ENCODE results near the gene UBL4B.

DNA sequence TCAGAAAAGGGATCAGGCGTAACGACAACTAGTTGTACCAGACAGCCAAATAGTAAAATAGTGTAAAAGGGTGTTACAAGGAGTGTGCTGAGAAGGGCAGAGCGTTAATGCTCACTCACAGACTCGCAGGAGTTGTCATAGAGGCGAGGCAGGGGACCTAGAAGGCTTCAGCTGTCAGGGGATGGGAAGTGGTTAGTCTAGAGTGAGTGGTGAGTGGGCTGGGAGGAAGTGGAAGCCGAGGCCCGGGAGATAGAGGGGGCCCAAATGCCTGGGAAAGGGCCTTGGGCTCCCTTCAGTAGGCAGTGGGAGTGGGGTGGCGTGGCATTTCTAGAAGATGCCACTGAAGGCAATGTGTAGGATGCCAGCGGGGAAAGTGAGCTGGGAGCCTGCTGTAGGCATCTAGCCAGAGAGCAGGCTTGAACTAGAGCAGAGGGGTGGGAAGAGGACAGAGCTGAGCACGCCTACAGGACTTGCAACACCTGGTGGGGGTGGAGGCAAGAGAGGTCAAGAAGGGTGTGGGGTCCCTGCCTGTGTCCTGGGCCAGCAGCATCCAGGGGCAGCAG lies 48.4 kb downstream of the UBL4B start:
- TF ChIP-seq, protein P1, sequence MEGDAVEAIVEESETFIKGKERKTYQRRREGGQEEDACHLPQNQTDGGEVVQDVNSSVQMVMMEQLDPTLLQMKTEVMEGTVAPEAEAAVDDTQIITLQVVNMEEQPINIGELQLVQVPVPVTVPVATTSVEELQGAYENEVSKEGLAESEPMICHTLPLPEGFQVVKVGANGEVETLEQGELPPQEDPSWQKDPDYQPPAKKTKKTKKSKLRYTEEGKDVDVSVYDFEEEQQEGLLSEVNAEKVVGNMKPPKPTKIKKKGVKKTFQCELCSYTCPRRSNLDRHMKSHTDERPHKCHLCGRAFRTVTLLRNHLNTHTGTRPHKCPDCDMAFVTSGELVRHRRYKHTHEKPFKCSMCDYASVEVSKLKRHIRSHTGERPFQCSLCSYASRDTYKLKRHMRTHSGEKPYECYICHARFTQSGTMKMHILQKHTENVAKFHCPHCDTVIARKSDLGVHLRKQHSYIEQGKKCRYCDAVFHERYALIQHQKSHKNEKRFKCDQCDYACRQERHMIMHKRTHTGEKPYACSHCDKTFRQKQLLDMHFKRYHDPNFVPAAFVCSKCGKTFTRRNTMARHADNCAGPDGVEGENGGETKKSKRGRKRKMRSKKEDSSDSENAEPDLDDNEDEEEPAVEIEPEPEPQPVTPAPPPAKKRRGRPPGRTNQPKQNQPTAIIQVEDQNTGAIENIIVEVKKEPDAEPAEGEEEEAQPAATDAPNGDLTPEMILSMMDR (IDR thresholded peaks at IDR 0.05): no peak
- no peak for TF ChIP-seq POLR2A (IDR thresholded peaks at IDR 0.05)
- no peak for TF ChIP-seq EP300 (IDR thresholded peaks at IDR 0.05)

Measured in ovary (tissue), 3 donors.